Sigmoid colon (tissue), 7 donors: Measurements from ENCODE around the gene ARHGAP40. TPM values are rescaled to one million over a fixed set of nuclear protein-coding genes. Genes with fewer than 3 reads are reported as not detected.

ENCODE experiments used
- DNase-seq: peaks from one replicate; pipeline ENCODE4 v3.0.0-alpha.2; 2019
- H3K27ac ChIP-seq, 4 donors: fragments of 200-600 bp; sonication (generic); one replicate each; pipeline ENCODE4 v1.5.1; 2016 to 2019; ENCODE audit warnings: mild to moderate bottlenecking in 1 of 4
- H3K27me3 ChIP-seq, 3 donors: fragments of 200-600 bp; sonication (generic); one replicate each; pipeline ENCODE4 v1.5.1; 2019; ENCODE audit warnings: mild to moderate bottlenecking in 1 of 3
- H3K36me3 ChIP-seq, 4 donors: fragments of 200-600 bp; sonication (generic); one replicate each; pipeline ENCODE4 v1.5.1; 2016 to 2019
- H3K4me1 ChIP-seq, 4 donors: fragments of 200-600 bp; sonication (generic); one replicate each; pipeline ENCODE4 v1.5.1; 2017 to 2019
- H3K4me3 ChIP-seq, 4 donors: fragments of 200-600 bp; sonication (generic); one replicate each; pipeline ENCODE4 v1.5.1; 2017 to 2019; ENCODE audit warnings: mild to moderate bottlenecking in 2 of 4, moderate library complexity in 1 of 4
- H3K9me3 ChIP-seq, 4 donors: fragments of 200-600 bp in 3 of 4; sonication (generic) in 3 of 4; one replicate each; pipeline versions ENCODE4 v1.5.1 to v1.6.1; 2013 to 2019
- CTCF ChIP-seq, 4 experiments: fragments of 450-650 bp in 3 of 4; fragments of 200-600 bp in 1 of 4; IDR thresholded peaks; one replicate each; pipeline ENCODE4 v1.5.1; 2016 to 2019; ENCODE audit warnings: antibody characterized with exemption in 4 of 4, mild to moderate bottlenecking in 3 of 4, moderate library complexity in 2 of 4
- EP300 ChIP-seq, 4 donors: sonication (generic); formaldehyde crosslinking; IDR thresholded peaks; one replicate each; pipeline ENCODE4 v1.6.1; 2017; ENCODE audit warnings: antibody characterized with exemption in 4 of 4
- POLR2A ChIP-seq, 2 donors: fragments of 450-650 bp; IDR thresholded peaks; one replicate each; pipeline ENCODE4 v1.6.1; 2016; ENCODE audit warnings: antibody characterized with exemption in 2 of 2, mild to moderate bottlenecking in 2 of 2, moderate library complexity in 2 of 2
- POLR2AphosphoS5 ChIP-seq, 4 donors: sonication (generic); formaldehyde crosslinking; IDR thresholded peaks; one replicate each; pipeline ENCODE4 v1.6.1; 2017; ENCODE audit warnings: antibody characterized with exemption in 4 of 4
- WGBS, 2 donors: extraction: QIAGEN DNeasy Blood & Tissue Kit; methylation state at CpG; one replicate each; pipeline ENCODE4 v1.1.7; 2013; 5-methylcytosine and 5-hydroxymethylcytosine counted together
- intact Hi-C: fragments of 100-400 bp; cut with DNase I; formaldehyde crosslinking; loops from one replicate; pipeline ENCODE4 v1.15.1; 2023
- polyA plus RNA-seq, 3 donors: library from polyadenylated mRNA; stranded (reverse); fragments of 200-250 nt; gene quantifications; one replicate each; pipeline ENCODE4 v1.2.3, GENCODE V29; 2013
- total RNA-seq, 4 donors: library from RNA; depleted of rRNA; stranded (reverse); fragments of >200 nt; gene quantifications; one replicate each; pipeline ENCODE4 v1.1.0, GENCODE V29; 2016
- donor health status: healthy with polysubstance abuse.
- donor health status: Bipolar disorder and iron deficiency.
- donor health status: healthy.

ARHGAP40 gene
- total and polyA plus RNA-seq, 7 donors: not detected

DNA sequence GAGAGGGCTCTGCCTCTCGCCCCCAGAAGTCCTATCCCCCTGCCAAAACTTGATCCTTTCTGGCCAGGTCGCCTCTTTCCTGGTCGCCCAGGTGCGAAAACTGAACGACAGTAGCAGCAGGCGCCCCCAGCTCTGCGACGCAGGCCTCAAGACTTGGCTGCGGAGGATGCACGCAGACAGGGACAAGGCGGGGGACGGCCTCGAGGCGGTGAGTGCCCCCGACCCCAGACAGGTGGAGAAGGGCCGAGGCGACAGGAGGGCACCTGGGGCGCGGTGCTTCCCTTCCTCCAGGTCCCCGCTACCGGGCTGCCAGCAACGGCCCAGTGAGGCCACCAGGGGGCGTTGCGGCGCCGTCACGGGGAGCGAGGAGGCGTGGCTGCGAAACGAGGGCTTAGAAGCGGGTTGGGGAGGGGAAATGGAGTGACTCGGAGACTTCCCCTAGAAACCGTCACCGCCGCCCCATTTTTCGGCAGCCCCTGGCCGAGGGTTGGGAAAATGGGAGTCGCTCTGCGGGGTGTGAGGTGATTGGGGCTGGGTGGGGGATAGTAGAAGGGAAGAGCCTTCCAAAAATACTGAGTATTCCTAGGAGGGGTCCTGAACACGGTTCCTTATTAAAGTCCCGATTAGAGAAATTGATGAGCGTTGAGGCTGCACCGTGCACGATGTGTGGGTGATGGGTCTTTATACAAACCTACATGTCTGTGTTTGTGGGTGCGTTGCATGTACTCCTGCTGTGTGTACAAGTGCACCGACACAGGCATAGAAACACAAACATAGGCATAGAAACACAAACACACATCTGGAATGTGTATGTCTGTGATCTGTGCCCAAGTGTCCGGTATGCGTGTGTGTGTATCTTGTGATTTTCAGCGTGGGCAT lies 44.6 kb downstream of the ARHGAP40 start:
- intact Hi-C loops: loop anchor here (1.0 to 5.0 kb wide), 3 partner anchors 85 to 246 kb away; no protein-coding TSS in a partner anchor
- H3K4me3 ChIP-seq: peak overlapping the region in 2 of 4 donors; percentile 3 to 18
- 4 to 6% methylated on average over 50 of the region's 50 CpGs for WGBS, 2 donors
- peaks cover 0 to 11% (median 6%) of the 10 kb centered on the region in 4 donors for H3K4me1 ChIP-seq
- no peaks in the 10 kb centered on the region for H3K9me3 ChIP-seq
- H3K36me3 ChIP-seq: no peaks in the 10 kb centered on the region
- TF ChIP-seq EP300 (IDR thresholded peaks at IDR 0.05): no peak
- peak; percentile 63 to 87 (median 80) for TF ChIP-seq CTCF (IDR thresholded peaks at IDR 0.05)
- DNase-seq: peak; percentile 74
- no peak overlapping the region for H3K27ac ChIP-seq
- H3K27me3 ChIP-seq: peaks cover 10 to 78% (median 32%) of the 10 kb centered on the region in 3 donors

DNA sequence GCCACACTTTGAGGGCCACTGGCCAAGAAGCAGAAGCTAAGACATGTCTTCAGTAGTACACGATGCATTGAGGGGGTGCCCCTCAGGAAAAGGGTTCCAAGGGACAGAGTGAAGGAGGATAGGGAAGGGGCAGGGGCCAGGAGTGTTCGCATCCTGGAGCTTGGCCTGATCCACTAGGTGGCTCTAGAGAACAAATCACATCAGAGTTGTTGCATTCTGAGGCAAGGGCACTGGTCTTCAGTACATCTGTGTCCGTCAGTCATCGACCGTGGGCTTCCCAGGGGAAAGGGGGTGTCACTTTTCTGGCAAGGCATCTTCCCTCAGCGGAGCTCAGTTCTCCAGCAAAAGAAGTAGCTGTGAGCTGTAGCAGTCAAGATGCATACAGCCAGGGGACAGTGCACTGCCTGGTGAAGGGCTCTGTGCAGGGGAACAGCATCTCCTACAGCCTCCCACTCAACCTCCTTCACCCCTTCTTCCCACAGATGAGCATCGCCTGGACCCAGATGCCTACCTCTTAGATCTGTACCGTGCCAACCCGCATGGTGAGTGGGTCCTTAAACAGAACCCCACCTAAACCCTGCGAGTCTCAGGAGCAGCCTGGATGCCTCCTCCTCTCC lies 47.8 kb downstream of the ARHGAP40 start:
- no peak for DNase-seq
- H3K36me3 ChIP-seq: no peaks in the 10 kb centered on the region
- H3K27ac ChIP-seq: no peak overlapping the region
- WGBS, 2 donors: 33 to 37% methylated on average over 10 of the region's 10 CpGs
- no peaks in the 10 kb centered on the region for H3K9me3 ChIP-seq
- H3K27me3 ChIP-seq: peaks cover 10 to 86% (median 32%) of the 10 kb centered on the region in 3 donors
- no peak overlapping the region for H3K4me3 ChIP-seq
- intact Hi-C loops: loop anchor here (5.0 kb wide), 1 partner anchor 243 kb away; no protein-coding TSS in a partner anchor
- peaks cover 0 to 11% (median 6%) of the 10 kb centered on the region in 4 donors for H3K4me1 ChIP-seq
- TF ChIP-seq CTCF (IDR thresholded peaks at IDR 0.05) (no peak), POLR2AphosphoS5 (IDR thresholded peaks at IDR 0.05) (no peak), EP300 (IDR thresholded peaks at IDR 0.05) (no peak), POLR2A (IDR thresholded peaks at IDR 0.05) (no peak)

DNA sequence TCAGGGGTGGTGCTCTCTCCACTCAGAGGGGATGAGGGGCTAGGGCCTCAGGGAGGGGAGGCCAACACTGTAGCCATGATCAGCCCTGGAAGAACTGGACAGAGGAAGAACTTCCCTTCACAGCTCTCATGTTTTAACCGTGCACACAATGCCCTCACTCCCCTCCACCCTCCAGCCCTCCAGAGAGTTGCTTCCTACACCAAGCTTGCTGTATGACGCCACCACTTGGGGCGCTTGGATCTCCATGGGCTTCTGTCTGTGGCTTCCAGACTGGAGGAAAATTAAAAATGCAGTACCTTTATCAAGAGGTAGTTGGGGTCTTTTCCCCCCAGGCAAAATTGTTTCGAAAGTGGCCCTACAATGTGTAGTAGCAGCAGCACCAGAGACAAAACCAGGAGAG lies 48.4 kb downstream of the ARHGAP40 start:
- intact Hi-C loops: no loop called here
- no peak for TF ChIP-seq POLR2A (IDR thresholded peaks at IDR 0.05)
- TF ChIP-seq POLR2AphosphoS5 (IDR thresholded peaks at IDR 0.05): no peak
- TF ChIP-seq CTCF (IDR thresholded peaks at IDR 0.05): no peak
- no peak for TF ChIP-seq EP300 (IDR thresholded peaks at IDR 0.05)
- Histone ChIP-seq H3K27ac (no peak overlapping the region), H3K4me3 (no peak overlapping the region), H3K4me1 (peaks cover 0 to 11% (median 6%) of the 10 kb centered on the region in 4 donors), H3K9me3 (no peaks in the 10 kb centered on the region), H3K27me3 (peaks cover 7 to 86% (median 28%) of the 10 kb centered on the region in 3 donors), H3K36me3 (no peaks in the 10 kb centered on the region)
- 49% methylated on average over 4 of the region's 4 CpGs for WGBS, 2 donors
- DNase-seq: no peak

GRCh38 chr20:38651154-38651553 lies 49.5 kb downstream of the ARHGAP40 start:
- 21 to 46% methylated on average over 2 of the region's 2 CpGs for WGBS, 2 donors
- Histone ChIP-seq H3K9me3 (no peaks in the 10 kb centered on the region), H3K36me3 (no peaks in the 10 kb centered on the region), H3K27me3 (peaks cover 0 to 83% (median 17%) of the 10 kb centered on the region in 3 donors), H3K27ac (no peak overlapping the region), H3K4me1 (peaks cover 0 to 6% (median 4%) of the 10 kb centered on the region in 4 donors), H3K4me3 (no peak overlapping the region)
- DNase-seq: no peak
- TF ChIP-seq POLR2A (IDR thresholded peaks at IDR 0.05) (no peak), EP300 (IDR thresholded peaks at IDR 0.05) (no peak), POLR2AphosphoS5 (IDR thresholded peaks at IDR 0.05) (no peak), CTCF (IDR thresholded peaks at IDR 0.05) (no peak)
- intact Hi-C loops: no loop called here
